Stimulated activated CD4-positive, alpha-beta T cell treated with anti-CD3 and anti-CD28 coated beads, Interleukin-15, amount 100 ng/mL, for 48 hours (primary cell): ENCODE data around the gene RARB.

Experiments
- DNase-seq, 2 donors: peaks; one replicate each; pipeline ENCODE4 v3.0.0-alpha.2; 2020; ENCODE audit warnings: low read depth in 2 of 2

The RARB gene

DNA sequence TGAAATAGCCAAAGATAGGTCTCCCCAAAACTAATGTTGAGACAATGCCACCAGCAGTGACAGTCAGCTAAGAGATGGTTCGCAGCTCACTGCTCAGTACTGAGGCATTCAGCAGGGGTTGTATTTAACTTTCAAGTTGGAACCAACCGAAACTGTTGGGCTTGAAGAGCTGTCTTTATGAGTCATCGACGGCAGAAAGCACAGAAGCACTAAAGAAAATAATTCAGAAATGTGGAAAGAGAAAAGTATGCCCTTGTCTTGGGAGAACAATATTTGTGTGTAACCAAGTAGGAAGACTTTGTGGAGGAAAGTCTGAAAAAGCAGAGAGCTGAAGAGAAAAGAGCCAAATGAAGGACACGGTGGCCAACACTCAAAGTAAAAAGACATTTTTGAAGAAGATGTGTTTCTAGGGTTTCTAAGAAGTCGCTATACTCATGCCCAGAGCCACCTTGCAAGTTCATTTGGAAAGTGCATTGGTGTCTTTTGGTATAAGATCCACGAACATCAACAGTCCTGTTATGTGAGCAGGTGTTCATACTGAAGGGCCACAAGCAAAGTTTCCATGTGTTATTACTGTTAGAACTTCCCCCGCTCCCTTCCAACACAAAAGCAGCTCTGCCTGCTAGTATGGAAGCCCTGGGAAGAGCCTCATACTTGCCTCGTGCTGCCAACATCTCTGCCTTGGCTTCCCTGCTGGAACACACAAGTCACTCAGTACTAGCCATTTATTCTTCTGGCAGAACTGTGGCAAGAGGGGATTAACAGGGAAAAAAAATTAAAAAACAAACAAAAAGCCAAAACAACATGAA, 4.1 kb upstream of the RARB start:
- DNase-seq, result no peak

DNA sequence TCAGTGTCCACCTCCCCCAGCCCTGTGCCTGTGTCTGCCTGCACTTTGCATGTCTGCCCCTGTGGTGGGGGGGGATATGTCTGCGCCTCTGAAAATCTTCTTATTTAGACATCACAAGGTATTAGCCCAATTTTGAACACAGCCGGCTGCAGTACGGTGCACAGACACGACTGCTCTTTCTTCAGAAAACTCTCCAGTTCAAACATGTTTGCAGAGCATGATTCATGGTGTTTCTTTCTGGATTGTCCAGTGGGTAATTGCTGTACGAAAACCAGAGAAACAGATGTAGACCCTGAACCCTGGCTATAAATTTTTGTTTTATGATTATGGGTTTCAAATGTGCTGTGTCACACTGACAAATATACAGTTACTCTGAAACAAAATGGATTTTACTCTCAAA, 3.4 kb upstream of the RARB start:
- DNase-seq, result no peak

DNA sequence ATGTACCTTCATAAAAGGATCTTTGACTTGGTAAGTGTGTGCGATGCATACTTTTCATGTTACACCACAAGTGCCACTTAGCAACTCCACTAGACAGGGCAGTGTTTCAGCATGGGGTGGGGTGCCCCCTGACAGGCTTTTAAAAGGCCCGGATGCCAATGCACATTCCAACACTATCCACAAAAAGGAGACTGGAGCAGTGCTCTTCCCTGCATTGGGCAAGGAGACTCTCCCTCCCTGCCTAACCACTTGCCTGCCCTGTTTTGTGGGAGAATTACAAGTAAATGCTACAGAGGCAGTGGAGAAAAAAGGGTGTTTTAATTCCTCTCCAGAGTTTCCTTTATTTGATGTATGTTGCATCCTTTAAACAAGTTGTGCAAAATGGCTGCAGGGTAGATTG, 1.7 kb upstream of the RARB start:
- DNase-seq, result no peak

DNA sequence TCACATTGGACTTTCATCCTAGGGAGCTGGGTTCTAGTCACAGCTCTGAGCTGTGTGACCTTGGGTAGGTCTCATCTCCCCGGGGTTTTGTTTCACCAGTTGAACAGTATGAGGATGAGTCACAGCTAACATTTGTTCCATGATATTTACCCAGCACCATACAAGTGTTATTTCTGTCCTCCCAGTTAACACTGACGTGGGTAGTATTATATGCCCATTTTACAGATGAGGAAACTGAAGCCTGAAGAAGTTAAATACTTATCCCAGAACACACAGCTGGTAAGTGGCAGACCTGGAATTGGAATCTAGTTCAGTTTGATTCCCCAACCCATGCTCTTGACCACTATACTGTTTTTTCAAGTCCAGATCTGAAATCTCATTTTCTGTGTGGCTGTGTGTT, 908 bp upstream of the RARB start:
- DNase-seq, result no peak

DNA sequence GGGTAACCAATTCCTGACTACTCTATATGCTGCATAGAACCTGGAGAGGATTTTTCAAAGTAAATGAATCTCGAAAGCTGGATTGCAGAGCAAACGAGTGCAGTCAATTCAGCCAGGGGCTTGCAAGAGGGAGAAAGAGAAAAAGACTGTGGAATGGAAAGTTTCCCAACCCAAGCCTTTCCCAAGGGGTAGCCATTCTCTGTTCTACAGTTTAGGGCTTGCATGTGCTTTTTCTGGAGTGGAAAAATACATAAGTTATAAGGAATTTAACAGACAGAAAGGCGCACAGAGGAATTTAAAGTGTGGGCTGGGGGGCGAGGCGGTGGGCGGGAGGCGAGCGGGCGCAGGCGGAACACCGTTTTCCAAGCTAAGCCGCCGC, 511 bp upstream of the RARB start:
- DNase-seq, result no peak

DNA sequence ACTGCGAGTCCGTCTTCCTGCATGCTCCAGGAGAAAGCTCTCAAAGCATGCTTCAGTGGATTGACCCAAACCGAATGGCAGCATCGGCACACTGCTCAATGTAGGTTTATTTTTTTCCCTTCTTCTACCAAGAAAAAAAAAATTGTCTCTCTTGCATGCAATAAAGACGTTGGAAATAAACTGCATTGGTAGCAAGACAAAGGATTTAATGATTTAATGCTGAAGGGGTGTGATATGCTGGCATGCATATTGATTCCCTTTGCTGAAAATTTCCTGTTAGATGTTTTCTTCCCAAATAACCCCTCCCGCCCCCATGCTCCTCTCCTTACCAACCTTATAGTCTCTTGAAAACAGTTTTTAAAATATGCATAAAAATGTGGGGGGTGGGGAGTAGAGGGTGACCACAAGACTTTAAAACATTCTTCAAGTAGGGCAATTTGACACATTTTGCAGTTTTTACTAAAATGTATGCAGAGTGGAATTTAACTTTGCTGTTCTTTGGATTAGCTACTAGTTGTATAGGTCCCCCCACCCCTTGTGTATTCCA, 799 bp downstream of the RARB start:
- DNase-seq, result no peak

DNA sequence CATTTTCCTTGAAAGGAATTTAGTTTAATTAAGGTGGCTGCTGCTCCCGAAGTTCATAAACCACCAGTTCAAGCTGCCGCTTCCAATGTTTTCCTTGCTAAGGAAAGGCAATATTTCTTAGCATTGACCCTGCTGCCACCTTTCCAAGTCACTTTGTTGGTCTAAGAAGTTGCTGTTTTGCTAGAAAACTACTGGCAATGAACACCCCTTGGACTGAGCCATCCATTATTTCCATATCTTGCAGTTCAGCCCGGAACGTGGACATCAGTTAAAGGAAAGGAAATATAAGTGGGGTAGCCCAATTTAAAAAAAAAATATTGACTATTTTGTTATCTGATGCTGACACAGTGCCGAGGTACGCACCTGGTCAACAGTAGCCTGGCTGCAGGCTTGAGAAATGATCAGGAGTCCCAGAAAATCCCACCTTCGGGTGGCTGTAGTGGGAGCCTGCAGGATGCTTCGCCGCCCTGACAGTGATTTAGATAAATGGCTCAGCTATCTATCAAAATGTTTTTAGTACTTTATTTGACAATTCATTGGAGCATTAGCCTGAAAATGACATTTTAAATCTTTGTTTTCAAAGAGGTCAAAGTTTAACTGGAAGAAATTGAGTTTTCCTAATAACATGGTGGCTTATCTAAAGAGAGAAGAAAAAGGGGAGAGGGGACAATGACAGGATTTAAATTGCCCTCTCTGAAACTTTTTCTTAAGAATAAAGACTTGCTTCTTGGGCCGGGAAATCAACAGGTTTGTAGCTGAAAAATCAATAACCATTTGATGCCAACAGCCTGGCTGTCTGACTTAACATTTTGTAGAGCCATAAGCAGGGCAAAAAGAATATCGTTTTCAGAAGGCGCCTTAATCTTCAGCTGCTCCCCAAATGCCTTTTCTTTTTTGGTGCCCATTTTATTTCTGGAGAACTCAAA, 1.6 kb downstream of the RARB start:
- DNase-seq, result no peak

DNA sequence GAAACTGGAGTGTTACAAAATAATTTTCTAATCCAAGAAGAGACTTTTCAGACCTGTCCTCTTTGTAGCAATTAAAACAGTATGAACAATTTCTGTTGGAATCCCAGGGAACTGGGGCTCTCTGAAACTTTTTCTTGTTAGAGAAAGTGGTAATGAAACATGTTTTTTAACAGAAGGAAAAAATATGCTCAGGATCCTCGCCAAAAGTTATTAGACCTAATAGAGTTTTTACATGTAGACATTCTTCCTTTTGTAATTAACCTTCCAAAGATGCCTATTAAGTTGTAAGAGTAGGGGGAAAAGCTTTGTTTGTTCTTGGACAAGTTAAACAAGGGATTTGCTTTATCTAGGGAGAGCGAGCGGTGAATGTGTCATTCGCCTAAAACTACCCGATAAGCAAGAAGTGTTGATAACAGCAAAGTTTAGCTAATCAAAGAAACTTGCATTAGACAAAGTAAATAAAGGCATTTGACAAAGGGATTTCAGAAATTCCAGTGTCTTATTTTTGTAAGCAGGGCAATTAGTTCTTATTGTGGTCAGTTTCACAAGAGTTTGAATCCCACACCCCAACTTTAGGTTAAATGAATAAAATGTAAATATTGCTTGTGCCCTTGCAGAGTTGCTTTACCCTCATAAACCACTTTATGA, 2.3 kb downstream of the RARB start:
- DNase-seq, result no peak

DNA sequence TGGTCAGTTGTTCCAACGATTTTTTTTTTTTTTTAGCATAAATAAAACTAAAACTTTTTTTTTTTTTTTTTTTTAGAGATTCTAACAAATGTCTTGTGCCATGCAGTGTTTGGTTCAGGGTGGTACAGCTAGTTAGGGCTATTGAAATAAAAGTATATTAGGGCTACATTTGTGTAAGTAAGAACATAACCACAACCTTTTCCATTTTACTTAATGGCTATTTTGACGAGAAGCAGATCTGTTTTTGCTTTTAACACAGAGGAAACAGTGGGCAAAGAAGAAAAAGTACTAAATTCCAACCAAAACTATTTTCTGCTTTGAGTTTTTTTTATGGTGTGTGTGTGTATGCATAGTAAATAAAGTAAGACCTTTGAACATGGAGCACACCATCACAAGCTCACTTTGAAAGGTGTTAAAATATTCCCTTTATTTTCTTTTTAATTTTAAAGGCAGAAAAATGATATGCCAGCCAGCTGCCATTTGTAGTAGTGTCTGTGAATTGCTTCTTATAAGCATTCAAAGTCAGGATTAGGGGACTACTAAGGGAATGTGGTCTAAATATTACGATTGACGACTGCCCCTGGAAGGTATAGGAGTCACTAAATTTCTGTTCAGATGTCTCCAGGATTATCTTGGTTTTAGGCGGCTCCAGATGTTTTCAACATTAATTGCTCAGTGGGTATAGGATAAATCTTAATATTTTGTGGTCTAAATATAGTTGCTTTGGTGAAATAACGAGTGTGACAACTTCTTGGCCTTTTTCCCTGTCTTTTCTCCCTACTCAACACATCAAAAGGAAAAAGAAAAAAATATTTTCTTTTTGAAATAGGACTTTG, 3.1 kb downstream of the RARB start:
- DNase-seq, result no peak

DNA sequence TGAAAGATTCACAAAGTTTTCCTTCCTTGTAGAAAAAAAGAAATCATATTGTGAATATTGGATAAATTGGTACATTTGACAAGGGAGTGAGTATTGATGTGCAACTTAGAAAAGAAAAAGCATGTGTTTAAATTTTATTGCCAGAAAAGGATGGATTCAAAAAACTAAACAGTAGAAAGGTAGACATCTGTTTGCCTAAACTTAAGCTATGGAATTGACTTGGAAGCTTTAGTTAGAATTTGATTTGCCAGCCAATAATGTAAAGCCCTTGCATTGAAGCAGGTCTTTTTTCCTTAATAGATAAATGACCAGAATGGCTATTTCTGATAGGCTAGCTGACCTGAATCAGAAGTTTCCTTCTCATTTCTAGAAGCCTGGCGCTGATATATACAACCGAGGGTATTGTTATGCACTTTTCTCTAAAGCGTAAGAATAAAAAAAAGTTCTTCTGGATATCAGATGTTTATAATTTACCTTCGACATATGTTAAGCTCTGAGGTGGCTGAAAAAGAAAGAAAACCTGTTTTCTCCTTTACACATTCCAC, 4.2 kb downstream of the RARB start:
- DNase-seq, result no peak

DNA sequence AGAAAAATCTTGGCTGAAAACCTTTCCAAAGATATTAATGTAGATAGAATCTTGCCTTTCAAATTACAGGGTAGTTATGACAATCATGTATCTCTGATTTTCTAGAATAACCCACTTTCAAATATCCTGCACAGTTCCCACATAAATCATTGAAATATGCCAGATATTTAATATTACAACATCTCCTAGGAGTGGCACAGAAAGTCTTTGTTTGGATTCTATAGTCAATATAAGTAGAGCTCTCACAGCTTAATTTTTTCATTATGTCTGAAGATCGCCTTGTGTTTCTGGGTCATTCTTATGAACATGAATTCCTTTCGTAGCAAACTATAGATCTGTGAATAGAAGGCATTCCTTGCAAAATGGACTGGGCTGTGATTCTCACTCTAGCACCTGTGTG, 5.0 kb downstream of the RARB start:
- no peak for DNase-seq

DNA sequence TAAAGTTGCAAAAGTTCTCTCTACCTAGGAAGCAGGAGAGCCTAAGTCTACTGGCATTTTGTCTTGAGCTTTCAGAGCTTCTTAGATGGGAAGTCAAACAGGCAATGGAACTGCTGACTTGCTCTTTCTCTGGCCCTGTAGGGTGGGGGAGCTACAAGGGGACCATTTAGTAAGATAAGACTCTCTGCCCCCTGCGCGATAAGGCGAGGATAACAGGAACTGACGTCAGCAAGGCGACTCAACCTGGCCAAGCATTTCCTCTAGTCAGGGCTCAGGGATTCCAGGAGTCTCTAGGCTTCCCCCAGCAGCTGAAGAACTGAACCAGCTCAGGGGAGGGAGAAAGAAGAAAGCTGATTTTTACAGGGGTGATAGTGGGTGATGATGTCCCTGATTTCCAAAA, 5.8 kb downstream of the RARB start:
- no peak for DNase-seq

DNA sequence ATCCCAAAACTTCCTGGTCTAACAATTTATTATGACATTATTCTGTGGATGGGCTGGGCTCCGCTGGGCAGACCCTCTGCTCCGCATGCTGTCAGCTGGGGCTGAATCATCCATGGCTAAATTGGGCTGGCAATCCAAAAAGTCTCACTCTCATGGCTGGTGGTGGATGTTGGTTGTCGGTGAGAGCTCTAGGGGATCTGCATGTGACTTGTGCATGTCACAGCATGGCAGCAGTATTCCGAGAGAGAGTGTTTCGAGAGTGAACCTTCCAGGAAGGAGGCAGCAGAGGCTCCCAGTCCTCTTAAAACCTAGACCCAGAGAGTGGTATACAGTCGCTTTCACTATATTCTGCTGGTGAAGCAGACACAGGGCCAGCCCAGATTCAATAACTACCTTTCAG, 9.9 kb downstream of the RARB start:
- DNase-seq, result no peak

DNA sequence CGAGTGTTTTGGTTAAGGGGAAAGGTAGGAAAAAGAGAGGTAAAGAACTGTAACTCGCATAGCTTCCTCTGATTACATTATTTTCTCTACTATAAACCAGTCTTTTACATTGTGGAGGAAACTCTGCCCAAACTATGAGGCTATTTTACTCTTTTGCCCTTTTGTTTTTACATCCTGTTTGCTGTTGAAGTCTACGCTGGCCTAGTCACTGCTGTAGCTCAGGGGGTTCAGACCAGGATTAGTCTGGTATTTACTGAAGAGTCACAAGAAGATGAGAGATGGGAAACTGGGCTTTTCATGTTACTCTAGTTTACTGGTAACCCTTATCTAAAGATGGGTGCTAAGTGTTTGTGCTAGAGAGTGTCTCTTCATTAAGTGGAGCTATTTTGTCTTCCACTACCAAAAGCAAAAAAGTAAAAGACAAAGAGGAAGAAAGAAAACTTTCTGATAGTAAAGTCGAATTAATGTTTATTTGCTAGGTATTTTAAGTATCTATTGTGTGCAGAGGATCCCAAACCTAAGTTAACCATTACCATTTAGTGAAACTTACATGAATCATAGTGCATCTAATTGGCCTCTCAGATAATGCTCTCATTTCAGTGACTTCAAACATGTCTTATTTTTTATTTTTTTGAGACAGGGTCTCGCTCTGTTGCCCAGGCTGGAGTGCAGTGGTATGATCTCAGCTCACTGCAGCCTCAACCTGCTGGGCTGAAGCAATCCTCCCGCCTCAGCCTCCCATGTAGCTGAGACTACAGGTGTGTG, 10.9 kb downstream of the RARB start:
- DNase-seq, result no peak

DNA sequence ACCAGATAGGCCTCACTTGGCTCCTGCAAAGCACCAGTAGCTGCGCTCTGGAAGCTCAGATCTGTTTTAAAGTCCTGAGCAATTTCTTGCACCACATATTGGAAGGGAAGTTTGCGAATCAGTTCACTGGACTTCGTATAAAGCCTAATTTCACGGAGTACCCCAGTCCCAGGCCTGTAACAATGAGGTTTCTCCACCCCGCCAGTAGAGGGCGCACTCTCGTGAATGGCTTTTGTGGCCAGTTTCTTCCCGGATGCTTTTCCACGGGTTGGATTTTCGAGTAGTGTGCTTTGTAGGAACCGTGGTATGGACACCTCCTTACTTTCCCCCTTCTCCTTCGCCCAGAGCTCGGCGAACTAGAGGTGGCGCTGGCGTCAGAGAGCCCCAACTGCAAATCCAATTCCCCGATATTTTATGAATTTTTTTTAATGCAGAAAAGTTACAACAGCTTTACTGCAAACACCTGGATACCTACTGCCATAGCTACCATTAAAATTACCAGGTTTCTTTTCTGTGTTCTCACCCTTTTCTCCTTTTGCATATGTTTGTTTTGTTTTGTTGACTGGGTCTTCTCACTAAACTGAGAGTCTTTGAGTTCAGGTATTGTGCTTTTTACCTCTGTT, 13.3 kb downstream of the RARB start:
- DNase-seq, result peak in 1 of 2 donors; percentile 4

DNA sequence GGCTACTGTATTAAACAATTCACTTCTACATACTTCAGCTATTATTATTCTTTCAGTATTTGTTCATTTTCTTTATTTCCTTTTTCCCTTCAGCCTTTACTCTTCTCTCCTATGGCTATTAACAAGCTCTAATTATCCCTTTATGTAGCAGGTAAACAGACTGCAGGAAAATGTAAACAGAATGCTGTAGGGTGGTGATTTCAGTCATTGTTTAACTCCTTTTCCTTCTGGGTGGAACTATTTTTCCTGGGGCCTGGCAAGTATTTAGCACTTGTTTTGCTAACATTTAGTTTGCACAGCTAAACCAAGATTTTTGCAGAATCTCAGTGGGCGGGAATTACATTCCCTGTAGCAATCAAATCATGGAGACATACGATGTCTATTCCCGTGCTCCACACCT, 14.4 kb downstream of the RARB start:
- DNase-seq, result no peak

DNA sequence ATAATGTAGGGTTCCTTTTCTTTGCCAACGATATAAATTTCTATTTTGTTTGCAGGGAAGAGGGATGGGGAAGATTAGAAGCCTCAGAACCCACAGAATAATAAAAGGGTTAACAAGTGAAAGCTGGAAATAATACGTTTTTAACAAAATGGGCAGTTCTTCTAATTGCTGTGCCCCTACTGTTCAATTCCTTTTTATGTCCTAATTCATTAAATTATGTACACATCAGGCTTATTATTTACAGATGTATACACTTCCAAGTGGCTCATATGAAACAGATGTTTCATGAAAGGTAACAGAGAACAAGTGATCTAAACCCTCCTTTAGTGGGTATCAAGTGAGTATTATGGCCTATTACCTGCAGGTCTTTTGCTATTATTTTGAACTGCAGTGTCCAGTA, 16.2 kb downstream of the RARB start:
- DNase-seq, result no peak

DNA sequence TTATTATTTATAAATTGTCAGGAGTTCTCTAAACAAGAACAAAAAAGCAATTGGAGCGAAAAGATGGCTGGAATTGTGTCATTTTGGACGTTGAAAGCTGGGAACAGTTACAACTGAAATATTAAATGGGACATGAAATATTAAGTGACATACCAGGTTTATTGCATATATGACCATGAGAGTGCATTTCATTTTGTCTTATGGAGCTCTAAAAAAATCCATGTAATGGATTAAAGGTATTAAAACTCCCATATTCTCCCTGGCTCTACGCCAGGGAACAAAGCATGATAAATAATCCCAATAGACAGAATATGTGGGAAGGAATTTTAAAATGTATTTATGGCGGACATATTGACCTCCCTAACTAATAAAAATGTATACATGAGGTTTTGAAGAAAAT, 17.7 kb downstream of the RARB start:
- no peak for DNase-seq

DNA sequence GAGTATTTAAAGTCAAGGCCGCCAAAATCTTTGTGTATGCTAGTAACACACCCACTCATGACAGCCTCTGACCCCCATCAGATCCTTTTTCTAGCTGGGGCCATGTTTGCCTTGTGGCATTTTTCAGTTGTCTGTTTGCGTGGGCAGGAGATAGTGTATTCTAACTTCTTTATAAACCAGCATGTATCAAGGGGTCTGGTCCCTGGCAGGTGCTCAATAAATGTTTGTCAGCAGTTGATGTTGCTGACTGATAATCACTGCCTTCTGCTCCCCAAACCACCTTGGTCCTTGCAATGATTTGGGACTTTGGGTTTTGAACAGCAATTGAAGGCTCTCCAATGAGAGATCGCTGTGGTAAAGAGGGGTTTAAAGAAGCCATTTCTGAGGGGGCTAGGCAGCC, 19.2 kb downstream of the RARB start:
- no peak for DNase-seq

DNA sequence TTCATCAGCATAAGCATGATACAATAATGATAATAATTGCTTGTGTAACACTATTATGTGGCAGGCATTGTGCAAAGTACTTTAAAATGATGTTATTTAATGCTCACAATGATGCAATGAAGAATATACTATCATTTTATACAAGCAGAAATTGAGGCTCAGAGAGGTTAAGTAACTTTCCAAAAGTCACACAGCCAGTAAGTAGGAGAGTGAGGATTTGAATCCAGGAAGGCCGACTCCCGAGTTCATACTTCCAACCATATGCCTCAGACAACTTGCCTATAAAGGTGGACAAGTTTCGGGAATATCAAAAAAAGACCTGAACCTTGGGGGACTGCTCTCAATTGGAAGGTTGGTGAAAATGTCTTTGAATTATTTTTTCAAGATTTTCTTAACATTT, 19.9 kb downstream of the RARB start:
- DNase-seq, result no peak
